ENCODE data around the gene ITCH. TPM values are rescaled to one million over a fixed set of nuclear protein-coding genes. Genes with fewer than 3 reads are reported as not detected.
"Not testable (repeated sequence)": the region's sequence is repeated elsewhere in the genome, so short reads cannot be mapped to it uniquely, and the experiment has no call there.

ITCH gene
- total RNA-seq, 2 experiments from 2014 or later, result 42.3 to 45.2 TPM

DNA sequence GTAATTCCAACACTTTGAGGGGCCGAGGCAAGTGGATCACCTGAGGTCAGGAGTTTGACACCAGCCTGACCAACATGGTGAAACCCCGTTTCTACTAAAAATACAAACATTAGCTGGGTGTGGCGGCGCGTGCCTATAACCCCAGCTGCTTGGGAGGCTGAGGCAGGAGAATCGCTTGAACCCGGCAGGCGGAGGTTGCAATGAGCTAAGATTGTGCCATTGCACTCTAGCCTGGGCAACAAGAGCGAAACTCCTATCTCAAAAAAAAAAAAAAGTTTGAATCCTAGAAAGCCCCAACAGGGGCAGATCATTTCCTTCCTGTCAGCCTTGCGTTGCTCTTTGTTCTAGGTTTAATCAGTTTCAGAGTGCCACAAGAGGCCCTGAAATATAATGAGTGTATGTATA lies 42.2 kb downstream of the ITCH start:
- peak overlapping the region; percentile 20 for H3K4me3 Mint-ChIP-seq

GRCh38 chr20:34405942-34406341 lies 42.9 kb downstream of the ITCH start:
- H3K27me3 Mint-ChIP-seq, DNase-seq, POLR2A ChIA-PET, H3K4me3 Mint-ChIP-seq, H3K27ac Mint-ChIP-seq, H3K9me3 Mint-ChIP-seq: not testable (repeated sequence)
- Mint-ChIP-seq H3K36me3 (peaks cover 11% of the 10 kb centered on the region), H3K4me1 (ENCODE audit: low read depth) (peaks cover 42% of the 10 kb centered on the region)
- intact Hi-C loops (cut with micrococcal nuclease), result loop anchor here (5.0 kb wide), 1 partner anchor 39 kb away; no protein-coding TSS in a partner anchor
- CTCF ChIA-PET, result interaction anchor here (0.6 to 2.1 kb wide), 3 partner anchors 9 to 872 kb away, joined by 3 to 11 read pairs (median 3); partner anchors contain the start of gene MMP24OS

More for the DNA sequence above, 42.2 kb downstream of the ITCH start:
- peak; percentile 40 for DNase-seq
- peak overlapping the region; percentile 45 for H3K27ac Mint-ChIP-seq
- intact Hi-C loops (cut with micrococcal nuclease), result loop anchor here (5.0 kb wide), 1 partner anchor 38 kb away; no protein-coding TSS in a partner anchor
- ChIA-PET CTCF (interaction anchor here (0.9 to 2.1 kb wide), 3 partner anchors 10 to 93 kb away, joined by 3 to 11 read pairs (median 3); no protein-coding TSS in a partner anchor), POLR2A (interaction anchor here (1.0 kb wide), 1 partner anchor 42 kb away, joined by 3 read pairs; no protein-coding TSS in a partner anchor)
- peaks cover 11% of the 10 kb centered on the region for H3K36me3 Mint-ChIP-seq
- not testable (repeated sequence) for H3K9me3 Mint-ChIP-seq, H3K27me3 Mint-ChIP-seq
- peaks cover 44% of the 10 kb centered on the region for H3K4me1 Mint-ChIP-seq (ENCODE audit: low read depth)

DNA sequence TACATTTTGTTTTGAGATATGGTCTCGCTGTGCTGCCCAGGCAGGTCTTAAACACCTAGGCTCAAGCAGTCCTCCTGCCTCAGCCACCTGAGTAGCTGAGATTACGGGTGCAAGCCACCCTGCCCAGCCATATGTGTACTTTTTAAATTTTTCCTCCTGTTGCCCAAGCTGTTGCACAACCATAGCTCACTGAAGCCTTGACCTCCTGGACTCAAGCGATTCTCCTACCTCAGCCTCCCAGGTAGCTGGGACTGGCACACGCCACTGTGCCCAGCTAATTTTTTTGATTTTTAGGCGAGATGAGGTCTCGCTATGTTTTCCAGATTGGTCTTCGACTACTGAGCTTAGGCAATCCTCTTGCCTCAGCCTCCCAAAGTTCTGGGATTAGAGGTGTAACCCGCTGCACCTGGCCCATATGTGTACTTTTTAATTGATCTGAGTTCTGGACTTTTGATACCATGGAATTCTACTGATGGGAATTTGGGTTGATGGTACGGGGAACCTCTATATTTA lies 44.9 kb downstream of the ITCH start:
- CTCF ChIA-PET, result interaction anchor here (1.1 kb wide), 1 partner anchor 95 kb away, joined by 3 read pairs; no protein-coding TSS in a partner anchor
- Mint-ChIP-seq H3K4me1 (ENCODE audit: low read depth) (peaks cover 28% of the 10 kb centered on the region), H3K4me3 (no peak overlapping the region), H3K27me3 (no peaks in the 10 kb centered on the region), H3K9me3 (no peaks in the 10 kb centered on the region), H3K27ac (no peak overlapping the region), H3K36me3 (peaks cover 9% of the 10 kb centered on the region)
- DNase-seq, result no peak
- intact Hi-C loops (cut with micrococcal nuclease), result loop anchor here (5.0 kb wide), 1 partner anchor 41 kb away; no protein-coding TSS in a partner anchor
- POLR2A ChIA-PET, result no interaction called here

DNA sequence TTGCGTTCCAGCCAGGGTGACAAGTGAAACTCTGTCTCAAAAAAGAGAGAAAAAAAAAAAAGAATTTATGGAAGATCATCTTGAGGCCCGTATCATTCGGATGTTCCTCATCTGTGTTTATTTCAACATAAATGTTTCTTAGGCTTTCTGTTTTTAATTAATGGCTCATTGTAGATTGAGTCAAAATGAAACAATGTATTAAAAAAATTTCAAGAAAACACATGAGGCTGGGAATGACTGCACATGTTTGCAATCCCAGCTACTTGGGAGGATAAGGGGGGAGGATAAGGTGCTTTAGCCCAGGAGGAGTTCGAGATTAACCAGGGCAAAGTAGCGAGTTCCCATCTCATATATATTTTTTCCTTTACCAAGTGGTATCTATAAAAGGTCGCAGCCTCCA lies 47.3 kb downstream of the ITCH start:
- no peak for DNase-seq
- no peaks in the 10 kb centered on the region for H3K9me3 Mint-ChIP-seq
- H3K4me3 Mint-ChIP-seq, result no peak overlapping the region
- no peak overlapping the region for H3K27ac Mint-ChIP-seq
- peaks cover 16% of the 10 kb centered on the region for H3K36me3 Mint-ChIP-seq
- peaks cover 18% of the 10 kb centered on the region for H3K4me1 Mint-ChIP-seq (ENCODE audit: low read depth)
- intact Hi-C loops (cut with micrococcal nuclease), result no loop called here
- CTCF ChIA-PET, result interaction anchor here (0.6 kb wide), 2 partner anchors 98 to 299 kb away, joined by 3 read pairs; no protein-coding TSS in a partner anchor
- POLR2A ChIA-PET, result no interaction called here
- H3K27me3 Mint-ChIP-seq, result no peaks in the 10 kb centered on the region

- Mint-ChIP-seq H3K4me1 (ENCODE audit: low read depth) (peaks cover 20% of the 10 kb centered on the region), H3K27ac (no peak overlapping the region), H3K36me3 (peaks cover 20% of the 10 kb centered on the region), H3K27me3 (no peaks in the 10 kb centered on the region), H3K9me3 (no peaks in the 10 kb centered on the region), H3K4me3 (no peak overlapping the region)
- DNase-seq, result no peak
- POLR2A ChIA-PET, result no interaction called here
- CTCF ChIA-PET, result interaction anchor here (0.6 kb wide), 1 partner anchor 187 kb away, joined by 3 read pairs; no protein-coding TSS in a partner anchor
- intact Hi-C loops (cut with micrococcal nuclease), result no loop called here
Measured at GRCh38 chr20:34412453-34412852, 49.4 kb downstream of the ITCH start.

- DNase-seq; H3K27me3 Mint-ChIP-seq; intact Hi-C loops (cut with micrococcal nuclease); H3K9me3 Mint-ChIP-seq; POLR2A ChIA-PET; H3K4me3 Mint-ChIP-seq: not testable (repeated sequence)
- H3K27ac Mint-ChIP-seq, result peak overlapping the region; percentile 3
- peaks cover 15% of the 10 kb centered on the region for H3K36me3 Mint-ChIP-seq
- peaks cover 19% of the 10 kb centered on the region for H3K4me1 Mint-ChIP-seq (ENCODE audit: low read depth)
- CTCF ChIA-PET, result interaction anchor here (1.0 kb wide), 1 partner anchor 100 kb away, joined by 3 read pairs; no protein-coding TSS in a partner anchor
Measured at GRCh38 chr20:34414525-34414924, 51.5 kb downstream of the ITCH start.

DNA sequence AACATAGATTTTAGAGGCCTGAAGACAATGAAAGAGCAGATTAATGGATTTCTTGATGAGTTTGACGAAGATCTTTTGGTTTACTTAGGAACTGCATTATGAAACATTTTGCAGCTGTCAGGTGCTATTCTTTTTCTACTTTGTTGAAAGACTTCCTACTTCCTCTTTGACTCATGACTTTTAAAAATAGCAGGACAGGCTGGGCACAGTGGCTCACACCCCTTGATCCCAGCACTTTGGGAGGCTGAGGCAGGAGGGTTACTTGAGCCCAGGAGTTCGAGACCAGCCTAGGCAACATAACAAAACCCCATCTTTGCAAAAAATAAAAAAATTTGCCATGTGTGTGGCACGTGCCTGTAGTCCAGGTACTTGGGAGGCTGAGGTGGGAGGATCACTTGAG lies 52.0 kb downstream of the ITCH start:
- Mint-ChIP-seq H3K9me3 (no peaks in the 10 kb centered on the region), H3K4me3 (no peak overlapping the region), H3K27me3 (no peaks in the 10 kb centered on the region), H3K27ac (peak overlapping the region; percentile 3), H3K4me1 (ENCODE audit: low read depth) (peaks cover 19% of the 10 kb centered on the region), H3K36me3 (peaks cover 16% of the 10 kb centered on the region)
- ChIA-PET CTCF (interaction anchor here (1.0 to 3.3 kb wide), 3 partner anchors 9 to 103 kb away, joined by 3 to 23 read pairs (median 3); no protein-coding TSS in a partner anchor), POLR2A (no interaction called here)
- intact Hi-C loops (cut with micrococcal nuclease), result no loop called here
- DNase-seq, result no peak

DNA sequence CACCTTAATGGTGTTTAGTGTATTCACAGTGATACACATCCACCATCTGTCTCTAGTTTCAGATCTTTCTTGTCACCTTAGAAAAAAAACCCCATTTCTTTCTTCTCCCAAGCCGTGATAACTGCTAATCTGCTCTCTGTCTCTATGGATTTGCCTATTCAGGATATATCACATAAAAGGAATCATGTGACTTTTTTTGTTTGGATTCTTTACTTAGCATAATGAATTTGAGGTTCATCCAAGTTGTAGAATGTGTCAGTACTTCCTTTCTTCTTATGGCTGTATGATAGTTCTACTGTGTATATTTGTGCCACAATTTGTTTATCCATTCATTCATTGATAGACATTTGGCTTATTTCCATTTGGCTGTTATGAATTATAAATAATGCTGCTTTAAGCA lies 57.1 kb downstream of the ITCH start:
- H3K36me3 Mint-ChIP-seq, result peaks cover 10% of the 10 kb centered on the region
- POLR2A ChIA-PET, result no interaction called here
- CTCF ChIA-PET, result interaction anchor here (0.8 kb wide), 1 partner anchor 107 kb away, joined by 3 read pairs; no protein-coding TSS in a partner anchor

GRCh38 chr20:34420975-34421374 lies 57.9 kb downstream of the ITCH start:
- intact Hi-C loops (cut with micrococcal nuclease), result no loop called here
- ChIA-PET POLR2A (no interaction called here), CTCF (interaction anchor here (0.6 to 1.9 kb wide), 2 partner anchors 57 to 108 kb away, joined by 3 to 13 read pairs; no protein-coding TSS in a partner anchor)
- Mint-ChIP-seq H3K27me3 (no peaks in the 10 kb centered on the region), H3K36me3 (peaks cover 12% of the 10 kb centered on the region), H3K9me3 (no peaks in the 10 kb centered on the region), H3K27ac (no peak overlapping the region), H3K4me1 (ENCODE audit: low read depth) (peaks cover 14% of the 10 kb centered on the region), H3K4me3 (no peak overlapping the region)
- DNase-seq, result no peak

More for the DNA sequence above, 57.1 kb downstream of the ITCH start:
- Mint-ChIP-seq H3K4me1 (ENCODE audit: low read depth) (peaks cover 12% of the 10 kb centered on the region), H3K4me3 (no peak overlapping the region), H3K27ac (no peak overlapping the region), H3K27me3 (no peaks in the 10 kb centered on the region), H3K9me3 (no peaks in the 10 kb centered on the region)
- intact Hi-C loops (cut with micrococcal nuclease), result no loop called here
- DNase-seq, result no peak

GRCh38 chr20:34421766-34422466 lies 58.8 kb downstream of the ITCH start:
- Mint-ChIP-seq H3K4me1 (ENCODE audit: low read depth) (peaks cover 11% of the 10 kb centered on the region), H3K4me3 (no peak overlapping the region), H3K27me3 (no peaks in the 10 kb centered on the region), H3K36me3 (peaks cover 14% of the 10 kb centered on the region), H3K27ac (no peak overlapping the region), H3K9me3 (no peaks in the 10 kb centered on the region)
- DNase-seq, result no peak
- intact Hi-C loops (cut with micrococcal nuclease), result no loop called here
- POLR2A ChIA-PET, result no interaction called here
- CTCF ChIA-PET, result interaction anchor here (0.6 to 1.9 kb wide), 2 partner anchors 58 to 109 kb away, joined by 3 to 13 read pairs; no protein-coding TSS in a partner anchor

GRCh38 chr20:34425032-34425690 lies 62.1 kb downstream of the ITCH start:
- H3K4me3 Mint-ChIP-seq; H3K27me3 Mint-ChIP-seq; H3K9me3 Mint-ChIP-seq; POLR2A ChIA-PET; DNase-seq; intact Hi-C loops (cut with micrococcal nuclease): not testable (repeated sequence)
- Mint-ChIP-seq H3K27ac (peak overlapping the region; percentile 19), H3K4me1 (ENCODE audit: low read depth) (peaks cover 11% of the 10 kb centered on the region), H3K36me3 (peaks cover 13% of the 10 kb centered on the region)
- CTCF ChIA-PET, result interaction anchor here (0.7 kb wide), 1 partner anchor 295 kb away, joined by 3 read pairs; no protein-coding TSS in a partner anchor

- peaks cover 8% of the 10 kb centered on the region for H3K4me1 Mint-ChIP-seq (ENCODE audit: low read depth)
- H3K36me3 Mint-ChIP-seq, result peaks cover 10% of the 10 kb centered on the region
- no peak overlapping the region for H3K27ac Mint-ChIP-seq
- CTCF ChIA-PET, result no interaction called here
- no peak for DNase-seq
- no peaks in the 10 kb centered on the region for H3K27me3 Mint-ChIP-seq
- POLR2A ChIA-PET, result no interaction called here
- intact Hi-C loops (cut with micrococcal nuclease), result no loop called here
- H3K9me3 Mint-ChIP-seq, result no peaks in the 10 kb centered on the region
- H3K4me3 Mint-ChIP-seq, result no peak overlapping the region
Measured at GRCh38 chr20:34426026-34426425, 63.0 kb downstream of the ITCH start.
